T-helper 22 cell (primary cell): ENCODE measurements around the gene PHETA2.
"Not testable (repeated sequence)": the region's sequence is repeated elsewhere in the genome, so short reads cannot be mapped to it uniquely, and the experiment has no call there.

Experiments used
- DNase-seq: peaks from one replicate; pipeline ENCODE4 v3.0.0-alpha.2; 2020; ENCODE audit warnings: low read depth

Gene PHETA2

GRCh38 chr22:42111798-42112197, 37.8 kb downstream of the PHETA2 start:
- no peak for DNase-seq

GRCh38 chr22:42112793-42113192, 38.7 kb downstream of the PHETA2 start:
- not testable (repeated sequence) for DNase-seq

DNA sequence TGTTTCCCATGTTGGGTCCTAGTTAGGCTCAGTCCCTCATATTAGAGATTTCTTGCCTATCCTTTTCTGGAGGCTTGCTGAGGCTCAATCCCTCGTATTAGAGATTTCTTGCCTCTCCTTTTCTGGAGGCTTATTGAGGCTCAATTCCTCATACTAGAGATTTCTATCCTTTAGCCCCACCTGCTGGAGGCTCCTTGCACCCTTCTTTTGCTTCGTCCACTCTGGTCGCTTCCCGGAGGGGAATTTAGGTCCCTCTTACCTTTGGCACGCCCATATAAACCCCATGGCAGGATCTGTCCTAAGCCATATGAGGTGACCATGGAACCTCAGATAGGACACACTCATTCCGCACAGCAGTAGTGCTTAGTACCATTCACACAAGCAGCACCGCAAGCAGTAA, 40.7 kb downstream of the PHETA2 start:
- DNase-seq = no peak

DNA sequence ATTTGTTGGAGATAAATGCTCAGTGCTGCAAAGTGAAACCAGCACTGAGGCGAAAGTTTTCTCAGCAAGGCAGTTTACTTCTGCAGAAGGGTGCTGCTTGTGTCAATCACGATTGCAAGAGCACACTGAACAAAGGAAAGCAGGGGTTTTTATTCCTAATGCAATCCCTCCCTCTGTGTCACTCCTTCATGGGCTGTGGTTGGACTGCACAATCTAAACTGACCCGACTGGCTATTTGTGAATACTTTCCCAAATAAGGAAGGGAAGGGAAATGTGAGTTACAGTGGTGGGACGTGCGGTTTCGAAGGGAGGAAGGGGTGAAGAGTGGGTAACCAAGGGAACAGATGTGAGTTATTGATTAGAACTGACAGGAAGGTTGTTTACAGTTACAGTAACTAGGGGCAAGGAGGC, 41.4 kb downstream of the PHETA2 start:
- not testable (repeated sequence) for DNase-seq

- DNase-seq = no peak
Observed at GRCh38 chr22:42116848-42117424, 42.9 kb downstream of the PHETA2 start.

DNA sequence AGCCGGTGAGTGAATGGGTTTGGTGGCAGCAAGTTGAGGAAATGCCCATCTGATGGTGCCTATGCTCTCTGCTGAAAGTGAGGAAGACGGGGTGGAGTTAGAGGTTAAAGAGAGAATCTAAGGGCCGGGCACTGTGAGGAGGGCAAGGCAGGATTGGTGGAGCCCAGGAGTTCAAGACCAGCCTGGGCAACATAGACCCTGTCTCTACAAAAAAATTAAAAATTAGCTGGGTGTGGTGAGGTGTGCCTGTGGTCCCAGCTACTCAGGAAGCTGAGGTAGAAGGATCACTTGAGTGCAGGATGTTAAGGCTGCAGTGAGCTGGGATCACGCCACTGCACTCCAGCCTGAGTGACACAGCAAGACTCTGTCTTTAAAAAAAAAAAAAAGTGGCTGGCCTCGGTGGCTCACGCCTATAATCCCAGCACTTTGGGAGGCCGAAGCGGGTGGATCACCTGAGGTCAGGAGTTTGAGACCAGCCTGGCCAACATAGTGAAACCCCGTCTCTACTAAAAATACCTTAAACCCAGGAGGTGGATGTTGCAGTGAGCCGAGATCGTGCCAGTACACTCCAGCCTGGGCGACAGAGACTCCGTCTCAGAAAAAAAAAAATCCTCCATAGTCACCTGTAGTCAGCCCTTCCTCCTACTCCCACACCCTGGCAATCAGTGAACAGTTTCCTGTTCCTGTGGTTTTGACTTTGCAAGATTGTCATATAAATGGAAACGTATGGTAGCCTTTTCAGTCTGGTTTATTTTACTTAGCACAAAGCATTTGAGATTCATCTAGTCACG, 46.4 kb downstream of the PHETA2 start:
- DNase-seq = not testable (repeated sequence)

- DNase-seq = not testable (repeated sequence)
Observed at GRCh38 chr22:42123529-42123928, 49.5 kb downstream of the PHETA2 start.

DNA sequence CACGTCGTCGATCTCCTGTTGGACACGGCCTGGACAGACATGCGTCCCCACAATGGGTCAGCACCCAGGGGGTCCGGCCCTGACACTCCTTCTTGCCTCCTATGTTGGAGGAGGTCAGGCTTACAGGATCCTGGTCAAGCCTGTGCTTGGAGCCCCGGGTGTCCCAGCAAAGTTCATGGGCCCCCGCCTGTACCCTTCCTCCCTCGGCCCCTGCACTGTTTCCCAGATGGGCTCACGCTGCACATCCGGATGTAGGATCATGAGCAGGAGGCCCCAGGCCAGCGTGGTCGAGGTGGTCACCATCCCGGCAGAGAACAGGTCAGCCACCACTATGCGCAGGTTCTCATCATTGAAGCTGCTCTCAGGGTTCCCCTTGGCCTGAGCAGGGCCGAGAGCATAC, 53.6 kb downstream of the PHETA2 start:
- DNase-seq = no peak

DNA sequence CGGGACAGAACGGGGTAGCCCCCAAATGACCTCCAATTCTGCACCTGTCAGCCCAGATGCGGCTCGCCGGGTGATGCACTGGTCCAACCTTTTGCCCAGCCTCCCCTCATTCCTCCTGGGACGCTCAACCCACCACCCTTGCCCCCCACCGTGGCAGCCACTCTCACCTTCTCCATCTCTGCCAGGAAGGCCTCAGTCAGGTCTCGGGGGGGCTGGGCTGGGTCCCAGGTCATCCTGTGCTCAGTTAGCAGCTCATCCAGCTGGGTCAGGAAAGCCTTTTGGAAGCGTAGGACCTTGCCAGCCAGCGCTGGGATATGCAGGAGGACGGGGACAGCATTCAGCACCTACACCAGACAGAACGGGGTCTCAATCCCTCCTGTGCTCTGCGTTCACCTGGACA, 54.0 kb downstream of the PHETA2 start:
- not testable (repeated sequence) for DNase-seq
